Measurements from ENCODE around the gene DHX58.

DHX58 gene

GRCh38 chr17:42113293-42114069 lies 967 bp upstream of the DHX58 start:
- no peak for DNase-seq
- in situ Hi-C loops (cut with MboI; ENCODE audit: low pct_unique_long_range_greater_than_20kb, low sequenced_read_pairs), result loop anchor here (10.0 kb wide), 1 partner anchor 89 kb away; the partner anchor contains the start of gene NKIRAS2

GRCh38 chr17:42111871-42112551 lies 503 bp downstream of the DHX58 start:
- no peak for DNase-seq
- in situ Hi-C loops (cut with MboI; ENCODE audit: low pct_unique_long_range_greater_than_20kb, low sequenced_read_pairs), result loop anchor here (10.0 kb wide), 1 partner anchor 87 kb away; the partner anchor contains the start of gene NKIRAS2

- no peak for DNase-seq
- in situ Hi-C loops (cut with MboI; ENCODE audit: low pct_unique_long_range_greater_than_20kb, low sequenced_read_pairs), result loop anchor here (10.0 kb wide), 1 partner anchor 86 kb away; the partner anchor contains the start of gene NKIRAS2
Observed at GRCh38 chr17:42111265-42111636, 1.3 kb downstream of the DHX58 start.

- no peak for DNase-seq
- in situ Hi-C loops (cut with MboI; ENCODE audit: low pct_unique_long_range_greater_than_20kb, low sequenced_read_pairs), result loop anchor here (10.0 kb wide), 1 partner anchor 86 kb away; the partner anchor contains the start of gene NKIRAS2
Observed at GRCh38 chr17:42110301-42111264, 1.9 kb downstream of the DHX58 start.

- in situ Hi-C loops (cut with MboI; ENCODE audit: low pct_unique_long_range_greater_than_20kb, low sequenced_read_pairs), result no loop called here
- no peak for DNase-seq
Observed at GRCh38 chr17:42109086-42109485, 3.4 kb downstream of the DHX58 start.

- DNase-seq, result no peak
- in situ Hi-C loops (cut with MboI; ENCODE audit: low pct_unique_long_range_greater_than_20kb, low sequenced_read_pairs), result no loop called here
Observed at GRCh38 chr17:42107597-42108576, 4.6 kb downstream of the DHX58 start.

GRCh38 chr17:42107124-42107523 lies 5.4 kb downstream of the DHX58 start:
- DNase-seq, result no peak
- in situ Hi-C loops (cut with MboI; ENCODE audit: low pct_unique_long_range_greater_than_20kb, low sequenced_read_pairs), result no loop called here

GRCh38 chr17:42106009-42106408 lies 6.5 kb downstream of the DHX58 start:
- DNase-seq, result no peak
- in situ Hi-C loops (cut with MboI; ENCODE audit: low pct_unique_long_range_greater_than_20kb, low sequenced_read_pairs), result no loop called here

GRCh38 chr17:42104264-42104663 lies 8.2 kb downstream of the DHX58 start:
- DNase-seq, result no peak
- in situ Hi-C loops (cut with MboI; ENCODE audit: low pct_unique_long_range_greater_than_20kb, low sequenced_read_pairs), result no loop called here

- no peak for DNase-seq
- in situ Hi-C loops (cut with MboI; ENCODE audit: low pct_unique_long_range_greater_than_20kb, low sequenced_read_pairs), result no loop called here
Observed at GRCh38 chr17:42103221-42103954, 9.1 kb downstream of the DHX58 start.

GRCh38 chr17:42101513-42102292 lies 10.8 kb downstream of the DHX58 start:
- in situ Hi-C loops (cut with MboI; ENCODE audit: low pct_unique_long_range_greater_than_20kb, low sequenced_read_pairs), result no loop called here
- peak; percentile 86 for DNase-seq

GRCh38 chr17:42098730-42099399 lies 13.6 kb downstream of the DHX58 start:
- DNase-seq, result no peak
- in situ Hi-C loops (cut with MboI; ENCODE audit: low pct_unique_long_range_greater_than_20kb, low sequenced_read_pairs), result no loop called here

GRCh38 chr17:42097691-42098631 lies 14.6 kb downstream of the DHX58 start, which contains the start of gene ZNF385C:
Gene ZNF385C, minus strand, starts transcription at chr17:42098473. Its CDS starts 35,417 bp downstream, at chr17:42063056.
- no peak for DNase-seq
- in situ Hi-C loops (cut with MboI; ENCODE audit: low pct_unique_long_range_greater_than_20kb, low sequenced_read_pairs), result no loop called here

GRCh38 chr17:42096360-42097111 lies 16.0 kb downstream of the DHX58 start:
- in situ Hi-C loops (cut with MboI; ENCODE audit: low pct_unique_long_range_greater_than_20kb, low sequenced_read_pairs), result no loop called here
- no peak for DNase-seq
